ENCODE measurements around the gene FETUB.
"Not testable (repeated sequence)": the region's sequence is repeated elsewhere in the genome, so short reads cannot be mapped to it uniquely, and the experiment has no call there.

The FETUB gene

DNA sequence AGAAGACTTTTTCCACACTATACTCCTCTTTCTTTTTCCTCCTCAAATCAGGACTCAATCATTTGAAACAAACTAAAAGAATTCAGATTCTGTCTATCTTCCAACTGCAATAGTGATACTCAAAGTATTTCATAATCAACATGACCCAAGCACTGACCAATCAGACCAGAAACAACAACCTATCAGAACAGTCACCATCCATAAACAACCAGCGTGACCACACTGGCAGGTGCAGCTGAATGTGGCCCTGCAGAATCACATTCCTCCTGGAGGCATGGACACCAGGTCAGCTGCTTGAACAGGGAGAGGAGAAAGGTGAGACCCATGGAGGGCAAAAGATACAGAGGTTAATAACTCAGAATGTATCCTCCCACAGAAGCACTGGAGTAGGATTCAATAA, 39.0 kb downstream of the FETUB start:
- DNase-seq (ENCODE audit: low read depth): no peak

- DNase-seq (ENCODE audit: low read depth): no peak
Observed at GRCh38 chr3:186680869-186681268, 40.7 kb downstream of the FETUB start.

- DNase-seq (ENCODE audit: low read depth): no peak
Observed at GRCh38 chr3:186682812-186683211, 42.6 kb downstream of the FETUB start.

DNA sequence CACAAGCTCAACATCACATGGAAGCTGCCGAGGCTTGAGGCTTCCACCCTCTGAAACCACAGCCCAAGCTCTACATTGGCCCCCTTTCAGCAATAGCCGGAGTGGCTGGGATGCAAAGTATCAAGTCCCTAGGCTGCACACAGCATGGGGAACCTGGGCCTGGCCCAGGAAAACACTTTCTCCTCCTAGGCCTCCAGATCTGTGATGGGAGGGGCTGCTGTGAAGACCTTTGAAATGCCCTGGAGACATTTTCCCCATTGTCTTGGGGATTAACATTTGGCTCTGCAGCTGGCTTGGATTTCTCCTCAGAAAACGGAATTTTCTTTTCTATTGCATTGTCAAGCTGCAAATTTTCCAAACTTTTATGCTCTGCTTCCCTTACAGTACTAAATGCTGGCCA, 43.8 kb downstream of the FETUB start:
- DNase-seq (ENCODE audit: low read depth): no peak

DNA sequence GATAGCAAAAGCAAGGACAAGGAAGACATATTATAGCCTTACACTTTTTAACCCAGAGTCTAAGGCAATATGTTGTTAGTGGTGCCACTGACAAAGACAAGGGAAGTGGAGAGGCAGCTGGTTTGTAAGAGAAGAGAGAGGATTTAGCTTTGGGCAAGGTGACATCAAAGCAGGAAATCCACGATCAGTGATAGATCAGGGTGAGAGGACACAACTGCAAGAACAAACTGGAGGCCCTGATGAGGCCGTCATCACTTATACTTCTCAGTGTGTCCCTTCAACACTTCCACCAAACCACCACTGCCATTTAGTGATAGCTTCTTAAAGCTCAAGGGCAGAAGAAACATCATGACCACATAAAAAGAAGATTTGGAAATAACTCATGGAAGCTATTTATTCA, 46.3 kb downstream of the FETUB start:
- not testable (repeated sequence) for DNase-seq (ENCODE audit: low read depth)

GRCh38 chr3:186687120-186687651, 47.0 kb downstream of the FETUB start:
- DNase-seq (ENCODE audit: low read depth): no peak

DNA sequence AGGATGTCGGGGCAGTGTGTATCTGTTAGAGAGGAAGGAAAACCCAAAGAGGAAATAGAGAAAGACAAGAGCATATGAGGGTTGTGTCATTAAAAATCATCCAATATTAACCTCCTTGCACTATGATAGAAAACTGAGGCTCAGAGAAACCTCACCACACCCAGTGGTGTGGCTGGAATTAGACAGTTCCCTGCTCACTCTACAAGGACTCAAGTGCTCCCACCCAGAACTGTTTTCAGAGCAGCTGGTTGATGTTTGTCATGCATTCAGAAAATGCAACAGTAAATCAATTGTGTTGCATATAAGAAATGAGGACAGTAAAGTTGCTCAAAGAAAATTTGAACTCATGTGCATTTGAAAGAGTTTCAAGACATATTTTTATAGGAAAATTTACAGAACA, 50.1 kb downstream of the FETUB start:
- DNase-seq (ENCODE audit: low read depth): not testable (repeated sequence)

- no peak for DNase-seq (ENCODE audit: low read depth)
Observed at GRCh38 chr3:186691676-186692075, 51.5 kb downstream of the FETUB start.

GRCh38 chr3:186693843-186694242, 53.6 kb downstream of the FETUB start:
- no peak for DNase-seq (ENCODE audit: low read depth)

GRCh38 chr3:186694288-186695032, 54.3 kb downstream of the FETUB start:
- DNase-seq (ENCODE audit: low read depth): no peak

DNA sequence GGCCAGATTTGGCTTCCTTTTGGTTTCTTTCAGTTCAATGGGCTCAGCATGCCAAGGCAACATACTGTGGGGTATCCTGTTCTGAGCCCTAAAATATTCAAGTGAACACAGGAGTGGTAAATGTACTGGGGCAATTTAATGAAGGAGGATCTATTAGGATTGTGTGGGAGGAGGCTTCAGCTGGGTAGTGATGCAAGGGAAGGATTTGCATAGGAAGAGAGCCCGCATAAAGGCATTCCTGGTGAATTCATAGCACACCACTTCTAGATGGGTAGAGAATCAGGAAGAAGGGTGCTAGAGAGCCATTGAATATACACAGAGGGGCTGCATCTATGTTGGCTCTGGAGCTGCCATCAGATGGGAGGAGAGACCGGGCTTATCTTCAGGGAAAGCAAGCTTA, 56.3 kb downstream of the FETUB start:
- DNase-seq (ENCODE audit: low read depth): no peak

DNA sequence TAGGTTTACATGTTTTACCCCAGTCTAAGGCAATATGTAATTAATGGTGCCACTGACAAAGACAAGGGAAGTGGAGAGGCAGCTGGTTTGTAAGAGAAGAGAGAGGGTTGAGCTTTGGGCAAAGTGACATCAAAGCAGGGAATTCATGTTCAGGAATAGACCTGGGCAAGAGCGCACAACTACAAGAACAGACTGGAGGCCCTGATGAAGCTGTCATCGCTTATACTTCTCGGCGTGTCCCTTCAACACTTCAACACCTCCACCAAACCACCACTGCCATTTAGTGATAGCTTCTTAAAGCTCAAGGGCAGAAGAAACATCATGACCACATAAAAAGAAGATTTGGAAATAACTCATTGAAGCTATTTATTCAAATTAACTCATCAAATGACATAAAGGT, 57.3 kb downstream of the FETUB start:
- no peak for DNase-seq (ENCODE audit: low read depth)

DNA sequence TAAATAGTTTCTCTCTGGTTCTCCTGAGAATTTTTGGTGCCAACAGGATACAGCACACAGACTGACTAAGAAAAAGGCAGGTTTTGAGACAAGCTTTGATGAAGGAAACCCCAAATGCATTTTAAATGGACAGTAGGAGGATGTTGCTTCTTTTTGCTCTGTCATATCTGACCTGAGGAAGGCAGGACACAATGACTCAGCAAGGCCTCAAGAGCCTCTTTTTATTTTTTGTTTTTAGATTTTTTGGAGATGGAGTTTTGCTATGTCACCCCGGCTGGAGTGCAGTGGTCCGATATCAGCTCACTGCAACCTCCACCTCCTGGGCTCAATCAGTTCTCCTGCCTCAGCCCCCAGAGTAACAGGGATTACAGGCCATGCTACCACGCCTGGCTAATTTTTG, 60.1 kb downstream of the FETUB start:
- DNase-seq (ENCODE audit: low read depth): no peak

- not testable (repeated sequence) for DNase-seq (ENCODE audit: low read depth)
Observed at GRCh38 chr3:186702451-186702850, 62.3 kb downstream of the FETUB start.

All from GM04503 (cell line).